Naive thymus-derived CD8-positive, alpha-beta T cell (primary cell): ENCODE data around the gene CASS4. TPM values are rescaled to one million over a fixed set of nuclear protein-coding genes. Genes with fewer than 3 reads are reported as not detected.

Source experiments
- ATAC-seq, 2 donors: fragments of 150-1000 bp; cut with Tn5 transposase in 1 of 2; sonication (Bioruptor Pico), chemical (Tn5 transposase) in 1 of 2; 1 replicate in 1 of 2; 2 replicates in 1 of 2; pipeline ENCODE4 v1.10.0; 2021; ENCODE audit warnings: mild to moderate bottlenecking in 2 of 2, moderate library complexity in 2 of 2
- POLR2A ChIA-PET: fragments of 350-600 bp; sonication (Branson Sonifier 250); formaldehyde crosslinking; loops from one replicate; lab custom pipeline; 2021; ENCODE audit warnings: antibody characterized with exemption; lab: Charles Lee
- DNase-seq, 10 donors: peaks; one replicate each; pipeline versions ENCODE4 v3.0.0 to v3.0.0-alpha.2; 2020 to 2022
- H3K27ac Mint-ChIP-seq, 10 donors: one replicate each; pipeline ENCODE4 v1.8.0; 2020 to 2022; ENCODE audit warnings: mild to moderate bottlenecking in 10 of 10, mixed read lengths in 10 of 10, moderate library complexity in 4 of 10, inconsistent platforms in 1 of 10
- H3K27me3 Mint-ChIP-seq, 5 donors: one replicate each; pipeline ENCODE4 v1.8.0; 2021 to 2022; ENCODE audit warnings: mixed read lengths in 5 of 5
- H3K36me3 Mint-ChIP-seq, 3 donors: one replicate each; pipeline ENCODE4 v1.8.0; 2020 to 2022; ENCODE audit warnings: mixed read lengths in 3 of 3, mild to moderate bottlenecking in 2 of 3, inconsistent platforms in 1 of 3
- H3K4me1 Mint-ChIP-seq, 4 donors: one replicate each; pipeline ENCODE4 v1.8.0; 2021 to 2022; ENCODE audit warnings: mixed read lengths in 4 of 4
- H3K4me3 Mint-ChIP-seq, 10 donors: one replicate each; pipeline ENCODE4 v1.8.0; 2020 to 2022; ENCODE audit warnings: mild to moderate bottlenecking in 10 of 10, mixed read lengths in 10 of 10, moderate library complexity in 6 of 10, inconsistent platforms in 1 of 10
- H3K9me3 Mint-ChIP-seq, 9 donors: one replicate each; pipeline ENCODE4 v1.8.0; 2020 to 2022; ENCODE audit warnings: mixed read lengths in 9 of 9, mild to moderate bottlenecking in 3 of 9, inconsistent platforms in 1 of 9, moderate library complexity in 1 of 9
- polyA plus RNA-seq, 3 donors: library from polyadenylated mRNA; unstranded; fragments of 300-500 nt; fragmentation: Illumina TruSeq; gene quantifications; one replicate each; pipeline ENCODE4 v1.2.3, GENCODE V29; 2021
- total RNA-seq, 8 experiments: library from RNA in 2 of 8; stranded (reverse) in 2 of 8; gene quantifications; one replicate each; pipeline ENCODE4 v1.2.3 and lab custom pipeline; 2021 to 2026

Gene CASS4
- total and polyA plus RNA-seq, 5 experiments from 2014 or later = 5.5 to 12.9 (median 11.2) TPM

DNA sequence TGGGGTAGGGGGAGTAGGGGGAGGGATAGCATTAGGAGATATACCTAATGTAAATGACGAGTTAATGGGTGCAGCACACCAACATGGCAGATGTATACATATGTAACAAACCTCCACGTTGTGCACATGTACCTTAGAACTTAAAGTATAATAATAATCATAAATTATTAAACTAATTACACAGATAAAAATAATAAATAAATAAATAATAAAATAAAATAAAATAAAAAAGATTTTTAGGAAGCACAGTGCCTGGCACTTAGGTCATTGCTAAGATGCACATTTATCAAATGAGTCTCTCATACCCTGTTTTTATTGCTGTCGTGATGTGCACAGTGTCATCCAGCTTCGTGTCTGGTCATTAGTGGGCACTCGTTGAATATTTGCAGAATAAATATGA, 37.4 kb downstream of the CASS4 start:
- DNase-seq (no peak), ATAC-seq (no peak)
- no peak overlapping the region for H3K4me3 Mint-ChIP-seq
- peaks cover 5 to 11% (median 8%) of the 10 kb centered on the region in 4 donors for H3K4me1 Mint-ChIP-seq
- H3K27me3 Mint-ChIP-seq = no peaks in the 10 kb centered on the region
- no peaks in the 10 kb centered on the region for H3K9me3 Mint-ChIP-seq
- peaks cover 12 to 84% (median 31%) of the 10 kb centered on the region in 3 donors for H3K36me3 Mint-ChIP-seq
- H3K27ac Mint-ChIP-seq = no peak overlapping the region
- POLR2A ChIA-PET = no interaction called here

DNA sequence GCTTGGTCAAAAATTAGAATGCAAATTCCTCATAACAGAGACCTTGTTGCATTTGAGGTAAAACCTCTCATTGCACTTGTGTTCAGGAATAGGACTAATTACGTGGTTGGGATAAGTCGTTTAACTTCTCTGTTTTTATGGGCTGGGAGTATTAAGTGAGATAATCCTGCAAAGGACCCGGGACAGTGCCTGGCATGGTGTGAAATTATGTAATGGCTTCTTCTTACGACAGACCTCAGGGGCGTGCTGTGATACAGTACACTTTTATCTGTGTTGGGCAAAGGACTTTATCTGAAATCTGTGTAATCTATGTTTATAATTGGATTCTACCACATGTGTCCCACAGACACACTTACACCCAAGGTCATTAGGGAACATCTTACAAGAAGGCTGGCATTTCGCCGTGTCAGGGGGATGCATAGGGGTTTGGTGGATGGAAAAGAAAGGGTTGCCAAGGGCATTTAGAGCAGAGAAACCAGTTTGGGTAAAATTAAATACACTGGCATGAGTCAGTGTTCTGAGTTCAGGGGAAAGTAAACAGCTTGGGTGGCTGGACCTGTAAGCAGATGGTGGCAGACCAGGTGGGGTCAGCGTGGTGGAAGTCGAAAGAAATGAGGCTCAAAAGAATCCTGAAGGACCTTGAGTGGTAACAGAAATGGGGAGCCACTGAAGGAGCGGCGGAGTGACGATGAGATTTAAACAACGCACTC, 39.2 kb downstream of the CASS4 start:
- POLR2A ChIA-PET = interaction anchor here (1.0 kb wide), 1 partner anchor 17 kb away, joined by 3 read pairs; the partner anchor contains the start of gene RTF2
- Mint-ChIP-seq H3K4me3 (no peak overlapping the region), H3K27me3 (no peaks in the 10 kb centered on the region), H3K27ac (peak overlapping the region in 5 of 10 donors; percentile 27 to 67 (median 42)), H3K4me1 (peaks cover 0 to 14% (median 3%) of the 10 kb centered on the region in 4 donors), H3K36me3 (peaks cover 12 to 89% (median 27%) of the 10 kb centered on the region in 3 donors), H3K9me3 (no peaks in the 10 kb centered on the region)
- ATAC-seq (no peak), DNase-seq (no peak)

DNA sequence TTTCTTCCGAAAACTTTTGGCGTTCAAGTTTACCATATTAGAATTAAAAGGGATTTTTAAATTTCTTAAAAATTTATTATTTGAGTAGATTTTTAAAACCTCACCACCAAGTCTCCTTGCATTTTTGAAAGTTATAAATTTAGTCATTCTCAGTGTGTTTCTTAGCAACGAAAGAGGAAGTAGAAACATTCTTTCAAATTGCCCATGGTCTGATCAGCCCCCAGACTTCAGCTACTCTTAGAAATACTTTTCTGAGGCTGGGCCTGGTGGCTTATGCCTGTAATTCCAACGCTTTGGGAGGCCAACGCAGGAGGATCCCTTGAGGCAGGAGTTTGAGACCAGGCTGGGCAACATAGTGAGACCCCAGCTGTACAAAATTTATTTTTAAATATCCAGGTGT, 41.3 kb downstream of the CASS4 start:
- H3K9me3 Mint-ChIP-seq = no peaks in the 10 kb centered on the region
- DNase-seq (no peak), ATAC-seq (no peak)
- peaks cover 0 to 14% (median 1%) of the 10 kb centered on the region in 4 donors for H3K4me1 Mint-ChIP-seq
- no peak overlapping the region for H3K4me3 Mint-ChIP-seq
- no peaks in the 10 kb centered on the region for H3K27me3 Mint-ChIP-seq
- peaks cover 9 to 83% (median 28%) of the 10 kb centered on the region in 3 donors for H3K36me3 Mint-ChIP-seq
- POLR2A ChIA-PET = no interaction called here
- H3K27ac Mint-ChIP-seq = peak overlapping the region in 5 of 10 donors; percentile 32 to 70 (median 40)

DNA sequence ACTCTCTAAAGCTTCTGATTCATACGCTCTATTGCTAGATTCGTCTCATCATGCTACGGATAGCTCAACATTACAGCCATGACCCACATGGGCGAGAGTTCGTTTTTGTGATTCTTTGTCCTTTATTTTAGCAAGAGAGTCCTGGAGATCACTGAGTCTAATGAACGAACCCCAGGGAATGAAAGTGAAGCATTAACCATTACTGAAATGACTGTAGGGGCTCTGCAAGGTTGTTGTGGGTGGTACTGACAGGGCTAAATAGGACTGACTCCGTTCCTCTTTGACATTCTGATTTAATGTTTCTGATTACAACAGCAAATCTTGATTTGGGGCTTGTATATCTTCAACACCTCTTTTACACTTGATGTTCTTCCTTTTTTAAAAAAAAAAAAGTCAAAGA, 42.7 kb downstream of the CASS4 start:
- Mint-ChIP-seq H3K27me3 (no peaks in the 10 kb centered on the region), H3K9me3 (no peaks in the 10 kb centered on the region), H3K4me1 (peaks cover 0 to 16% (median 3%) of the 10 kb centered on the region in 4 donors), H3K36me3 (peaks cover 6 to 87% (median 31%) of the 10 kb centered on the region in 3 donors), H3K27ac (peak overlapping the region in 6 of 10 donors; percentile 28 to 71 (median 52)), H3K4me3 (no peak overlapping the region)
- no peak for DNase-seq
- no peak for ATAC-seq
- POLR2A ChIA-PET = interaction anchor here (1.5 kb wide), 1 partner anchor 37 kb away, joined by 4 read pairs; no protein-coding TSS in a partner anchor

DNA sequence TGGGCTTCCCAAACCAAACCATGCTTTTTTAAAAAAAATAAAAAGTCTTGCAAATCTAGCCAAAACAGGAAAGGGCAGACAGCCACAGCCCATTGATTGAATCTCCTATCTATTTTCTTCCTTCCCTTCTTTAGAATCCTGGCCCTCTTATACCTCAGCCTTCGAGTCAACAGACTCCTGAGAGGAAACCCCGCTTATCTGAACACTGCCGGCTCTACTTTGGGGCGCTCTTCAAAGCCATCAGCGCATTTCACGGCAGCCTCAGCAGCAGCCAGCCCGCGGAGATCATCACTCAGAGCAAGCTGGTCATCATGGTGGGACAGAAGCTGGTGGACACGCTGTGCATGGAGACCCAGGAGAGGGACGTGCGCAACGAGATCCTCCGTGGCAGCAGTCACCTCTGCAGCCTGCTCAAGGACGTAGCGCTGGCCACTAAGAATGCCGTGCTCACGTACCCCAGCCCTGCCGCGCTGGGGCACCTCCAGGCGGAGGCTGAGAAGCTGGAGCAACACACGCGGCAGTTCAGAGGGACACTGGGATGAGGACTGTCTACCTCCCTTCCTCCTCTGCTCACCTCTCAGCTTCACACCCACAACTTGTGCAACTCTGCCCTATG, 46.3 kb downstream of the CASS4 start:
- Mint-ChIP-seq H3K4me3 (no peak overlapping the region), H3K4me1 (peaks cover 5 to 39% (median 20%) of the 10 kb centered on the region in 4 donors), H3K36me3 (peaks cover 0 to 60% (median 10%) of the 10 kb centered on the region in 3 donors), H3K27ac (peak overlapping the region in 7 of 10 donors; percentile 24 to 85 (median 69)), H3K9me3 (no peaks in the 10 kb centered on the region), H3K27me3 (no peaks in the 10 kb centered on the region)
- ATAC-seq = no peak
- DNase-seq = no peak
- POLR2A ChIA-PET = interaction anchor here (1.3 kb wide), 1 partner anchor 47 kb away, joined by 3 read pairs; the partner anchor contains the start of gene CASS4

DNA sequence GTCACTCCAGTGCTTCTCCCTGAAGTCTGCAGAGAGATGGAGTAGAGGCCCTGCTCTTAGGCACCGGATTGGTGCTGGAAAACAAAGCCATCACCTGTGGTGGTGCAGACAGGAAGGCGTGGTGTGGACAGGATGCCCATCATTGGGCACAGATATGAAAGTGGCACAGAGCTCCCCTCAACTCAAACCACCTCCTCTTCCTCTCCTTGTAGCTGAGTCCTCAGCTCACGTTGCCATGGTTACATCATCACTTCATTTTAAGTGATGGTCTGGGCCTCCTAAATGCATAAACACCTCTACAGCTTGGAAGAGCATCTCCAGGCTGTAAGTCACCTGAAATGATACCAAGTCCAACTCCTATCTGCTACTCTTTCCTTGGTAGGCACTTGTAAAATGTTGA, 48.4 kb downstream of the CASS4 start:
- Mint-ChIP-seq H3K9me3 (no peaks in the 10 kb centered on the region), H3K4me1 (peaks cover 12 to 44% (median 33%) of the 10 kb centered on the region in 4 donors), H3K4me3 (peak overlapping the region in 3 of 10 donors; percentile 16 to 52 (median 24)), H3K36me3 (peaks cover 0 to 39% (median 10%) of the 10 kb centered on the region in 3 donors), H3K27ac (peak overlapping the region; percentile 71 to 97 (median 92)), H3K27me3 (no peaks in the 10 kb centered on the region)
- DNase-seq = peak in 8 of 10 donors; percentile 44 to 87 (median 76)
- POLR2A ChIA-PET = interaction anchor here (0.5 to 1.3 kb wide), 3 partner anchors 23 to 68 kb away, joined by 3 read pairs; partner anchors contain the start of gene CSTF1
- ATAC-seq = peak; percentile 98 to 99

DNA sequence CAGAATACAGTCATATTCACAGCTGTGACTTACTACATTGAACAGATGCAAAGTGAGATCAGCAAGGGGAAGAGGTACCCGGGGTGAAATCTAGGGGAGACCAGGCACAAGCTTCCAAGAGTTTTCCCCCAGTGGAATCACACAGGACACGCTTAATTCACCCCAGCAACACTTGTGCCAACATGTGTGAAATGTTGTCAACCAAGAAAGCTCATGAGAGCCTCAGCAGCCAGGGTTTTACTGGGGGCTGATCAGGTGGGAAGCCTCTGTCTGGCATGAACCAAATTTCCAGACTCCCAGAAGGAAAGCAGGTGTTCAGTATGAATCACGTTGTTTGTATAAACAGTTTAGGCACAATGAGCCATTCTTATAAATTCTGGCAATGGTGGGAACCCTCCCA, 49.5 kb downstream of the CASS4 start:
- no peak overlapping the region for H3K4me3 Mint-ChIP-seq
- peaks cover 12 to 55% (median 33%) of the 10 kb centered on the region in 4 donors for H3K4me1 Mint-ChIP-seq
- peak overlapping the region; percentile 71 to 97 (median 92) for H3K27ac Mint-ChIP-seq
- ATAC-seq = no peak
- peaks cover 0 to 31% (median 9%) of the 10 kb centered on the region in 3 donors for H3K36me3 Mint-ChIP-seq
- DNase-seq = no peak
- H3K27me3 Mint-ChIP-seq = no peaks in the 10 kb centered on the region
- POLR2A ChIA-PET = no interaction called here
- no peaks in the 10 kb centered on the region for H3K9me3 Mint-ChIP-seq

DNA sequence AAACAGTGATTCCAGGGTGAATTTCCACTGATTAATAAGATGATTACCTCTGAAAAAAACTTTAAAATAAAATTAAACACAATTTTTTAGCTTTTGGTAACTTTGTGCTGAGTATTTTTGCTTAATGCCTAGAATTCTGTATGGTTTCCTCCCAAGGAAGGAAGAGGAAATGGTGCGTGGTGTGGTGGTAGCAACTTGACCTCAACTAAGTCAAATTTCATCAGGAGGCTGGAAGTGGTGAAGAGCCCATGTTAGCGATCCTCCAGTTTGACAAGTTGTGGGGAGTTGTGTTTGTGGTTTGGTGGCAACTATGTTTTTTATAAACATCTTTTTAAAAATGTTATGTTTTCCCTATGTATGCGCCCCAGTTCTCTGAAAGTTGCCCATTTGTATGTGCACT, 51.4 kb downstream of the CASS4 start:
- Mint-ChIP-seq H3K27me3 (no peaks in the 10 kb centered on the region), H3K36me3 (peaks cover 0 to 19% (median 5%) of the 10 kb centered on the region in 3 donors), H3K27ac (peak overlapping the region in 8 of 10 donors; percentile 11 to 85 (median 43)), H3K4me3 (peak overlapping the region in 5 of 10 donors; percentile 6 to 52 (median 34)), H3K9me3 (no peaks in the 10 kb centered on the region), H3K4me1 (peaks cover 16 to 60% (median 38%) of the 10 kb centered on the region in 4 donors)
- POLR2A ChIA-PET = interaction anchor here (1.2 kb wide), 1 partner anchor 50 kb away, joined by 3 read pairs; no protein-coding TSS in a partner anchor
- no peak for ATAC-seq
- DNase-seq = peak in 4 of 10 donors; percentile 17 to 41 (median 31)

DNA sequence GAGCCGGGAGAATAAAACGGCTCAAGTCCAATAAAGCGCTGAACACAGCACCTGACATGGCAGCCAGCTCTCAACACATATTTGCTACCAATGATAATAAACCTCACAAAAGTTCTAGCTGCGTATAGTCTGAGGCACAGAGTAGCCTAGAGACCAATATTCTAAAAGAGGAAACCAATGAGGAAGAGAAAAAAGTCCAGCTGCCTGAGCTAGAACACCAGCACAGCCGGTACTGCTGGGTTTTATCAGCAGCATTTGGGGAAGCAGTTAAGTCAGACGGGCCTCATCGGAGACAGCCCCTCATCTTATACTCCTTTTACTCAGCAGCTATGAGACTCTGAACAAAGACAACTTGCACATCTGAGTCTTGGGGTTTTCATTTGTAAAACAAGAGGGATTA, 53.9 kb downstream of the CASS4 start:
- ATAC-seq (no peak), DNase-seq (no peak)
- peak overlapping the region in 4 of 10 donors; percentile 12 to 56 (median 14) for H3K4me3 Mint-ChIP-seq
- peaks cover 0 to 5% (median 0%) of the 10 kb centered on the region in 3 donors for H3K36me3 Mint-ChIP-seq
- peak overlapping the region in 5 of 10 donors; percentile 17 to 56 (median 47) for H3K27ac Mint-ChIP-seq
- POLR2A ChIA-PET = interaction anchor here (0.7 kb wide), 1 partner anchor 48 kb away, joined by 3 read pairs; no protein-coding TSS in a partner anchor
- no peaks in the 10 kb centered on the region for H3K9me3 Mint-ChIP-seq
- H3K4me1 Mint-ChIP-seq = peaks cover 20 to 74% (median 49%) of the 10 kb centered on the region in 4 donors
- H3K27me3 Mint-ChIP-seq = no peaks in the 10 kb centered on the region

DNA sequence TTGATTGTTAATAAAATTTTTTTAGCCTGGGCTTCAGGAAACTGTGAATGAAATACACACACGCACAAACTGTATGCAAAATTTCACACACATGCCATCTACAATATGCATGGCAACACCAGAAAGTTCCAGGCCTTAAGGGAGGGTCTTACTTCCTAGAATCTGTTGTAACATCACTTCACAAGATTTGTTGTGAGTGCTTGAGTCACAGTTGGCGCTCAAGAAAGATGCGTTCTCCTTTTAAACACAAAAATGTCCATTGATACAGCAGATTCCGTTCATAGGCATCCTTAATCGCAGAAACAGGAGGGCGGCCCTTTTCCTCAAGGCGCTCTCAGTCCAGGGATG, 55.9 kb downstream of the CASS4 start:
- Mint-ChIP-seq H3K4me3 (peak overlapping the region; percentile 96 to 100 (median 99)), H3K27ac (peak overlapping the region; percentile 97 to 100 (median 100)), H3K4me1 (peaks cover 20 to 62% (median 49%) of the 10 kb centered on the region in 4 donors), H3K27me3 (no peaks in the 10 kb centered on the region), H3K36me3 (peaks cover 0 to 16% (median 0%) of the 10 kb centered on the region in 3 donors), H3K9me3 (no peaks in the 10 kb centered on the region)
- DNase-seq (no peak), ATAC-seq (no peak)
- POLR2A ChIA-PET = interaction anchor here (0.8 to 2.9 kb wide), 8 partner anchors 16 to 109 kb away, joined by 3 to 19 read pairs (median 4); partner anchors contain the start of genes AURKA, CASS4, CSTF1 and FAM210B

DNA sequence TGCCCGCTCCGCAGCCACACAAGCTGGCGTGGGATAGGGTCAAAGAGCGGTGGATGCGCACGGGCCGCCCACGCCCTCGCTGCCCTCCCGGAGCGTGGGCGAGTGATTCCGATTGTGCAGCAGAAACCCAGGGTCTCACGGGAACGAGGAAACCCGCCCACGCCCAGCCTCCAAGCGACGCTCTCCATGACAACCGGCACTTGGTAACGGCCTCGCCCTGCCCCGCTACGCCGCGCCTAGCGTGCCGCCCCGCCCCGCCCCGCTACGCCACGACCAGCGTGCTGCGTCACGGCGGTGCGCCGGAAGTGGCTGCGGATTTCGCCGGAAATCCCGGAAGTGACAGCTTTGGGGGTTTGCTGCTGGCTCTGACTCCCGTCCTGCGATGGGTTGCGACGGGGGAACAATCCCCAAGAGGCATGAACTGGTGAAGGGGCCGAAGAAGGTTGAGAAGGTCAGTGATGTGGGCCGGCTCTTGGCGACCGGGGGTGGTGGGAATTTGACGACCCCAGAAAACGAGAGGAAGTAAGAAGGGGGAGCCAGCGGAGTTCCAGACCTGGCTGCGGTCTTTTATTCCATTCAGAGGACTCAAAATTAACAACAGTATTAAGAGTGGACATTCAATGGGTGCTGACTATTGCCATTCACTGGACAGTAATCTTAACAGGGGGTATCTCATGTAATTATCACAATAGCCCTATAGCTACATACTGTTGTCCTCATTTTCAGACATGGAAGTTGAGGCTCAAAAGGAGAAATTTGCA, 56.4 kb downstream of the CASS4 start, which contains the start of gene RTF2:
Gene RTF2 (plus strand): TSS at position 312 of the 761 bp plus-strand sequence. CDS start 71 bp downstream, at position 383.
- Mint-ChIP-seq H3K9me3 (no peaks in the 10 kb centered on the region), H3K4me1 (peaks cover 19 to 56% (median 45%) of the 10 kb centered on the region in 4 donors), H3K27ac (peak within 1 kb of the TSS; percentile 97 to 100 (median 100)), H3K36me3 (peaks cover 0 to 21% (median 0%) of the 10 kb centered on the region in 3 donors), H3K27me3 (no peaks in the 10 kb centered on the region), H3K4me3 (peak within 1 kb of the TSS; percentile 96 to 100 (median 99))
- POLR2A ChIA-PET = interaction anchor here (0.8 to 2.9 kb wide), 8 partner anchors 17 to 110 kb away, joined by 3 to 19 read pairs (median 5); partner anchors contain the start of genes AURKA, CASS4, CSTF1 and FAM210B
- peak; percentile 94 to 99 (median 96) for DNase-seq
- ATAC-seq = peak; percentile 96 to 97
